Testis (tissue), 3 donors: ENCODE results near the gene ZNF441. TPM values are rescaled to one million over a fixed set of nuclear protein-coding genes. Genes with fewer than 3 reads are reported as not detected.
"Not testable (repeated sequence)": the region's sequence is repeated elsewhere in the genome, so short reads cannot be mapped to it uniquely, and the experiment has no call there.

Source experiments
- DNase-seq: peaks from one replicate; pipeline ENCODE4 v3.0.0-alpha.2; 2019
- H3K27ac ChIP-seq, 2 donors: fragments of 200-600 bp; sonication (generic); one replicate each; pipeline ENCODE4 v1.5.1; 2019
- H3K27me3 ChIP-seq: fragments of 200-600 bp; sonication (generic); one replicate; pipeline ENCODE4 v1.5.1; 2019
- H3K36me3 ChIP-seq: fragments of 200-600 bp; sonication (generic); one replicate; pipeline ENCODE4 v1.5.1; 2017; ENCODE audit warnings: low read depth; ENCODE audit errors: missing control alignments
- H3K4me1 ChIP-seq: fragments of 200-600 bp; sonication (generic); one replicate; pipeline ENCODE4 v1.5.1; 2019
- H3K4me3 ChIP-seq, 2 donors: fragments of 200-600 bp; sonication (generic); one replicate each; pipeline ENCODE4 v1.5.1; 2017 to 2019
- H3K9me3 ChIP-seq: fragments of 200-600 bp; sonication (generic); one replicate; pipeline ENCODE4 v1.5.1; 2017
- CTCF ChIP-seq, 3 experiments: fragments of 450-650 bp in 2 of 3; fragments of 200-600 bp in 1 of 3; sonication (generic) in 1 of 3; IDR thresholded peaks; one replicate each; pipeline ENCODE4 v1.5.1; 2016 to 2019; ENCODE audit warnings: antibody characterized with exemption in 3 of 3, mild to moderate bottlenecking in 2 of 3, moderate library complexity in 1 of 3
- POLR2A ChIP-seq: fragments of 450-650 bp; IDR thresholded peaks from one replicate; pipeline ENCODE4 v1.6.1; 2017; ENCODE audit warnings: antibody characterized with exemption, mild to moderate bottlenecking, moderate library complexity
- WGBS, 2 donors: methylation state at CpG; one replicate each; pipeline ENCODE4 v1.1.5; 2018; 5-methylcytosine and 5-hydroxymethylcytosine counted together
- intact Hi-C: fragments of 100-400 bp; cut with DNase I; formaldehyde crosslinking; loops from one replicate; pipeline ENCODE4 v1.15.1; 2023; ENCODE audit warnings: low total_unique reads
- polyA plus RNA-seq: library from polyadenylated mRNA; stranded (reverse); fragments of 350-450 nt; fragmentation: Illumina TruSeq; extraction: RNeasy Lipid Tissue Mini Kit (QIAGEN cat#74804); gene quantifications from one replicate; pipeline ENCODE4 v1.2.3, GENCODE V29; 2014; ENCODE audit warnings: low read depth, low replicate concordance; ENCODE audit not compliant: insufficient read depth
- total RNA-seq, 2 donors: library from RNA; depleted of rRNA; stranded (reverse); fragments of >200 nt; gene quantifications; one replicate each; pipeline ENCODE4 v1.2.3, GENCODE V29; 2016

Gene ZNF441
- total and polyA plus RNA-seq, 3 donors from 2014 or later: 2.4 to 13.8 (median 11.6) TPM

- DNase-seq: no peak
- WGBS, 2 donors: 95 to 98% methylated on average over 4 of the region's 4 CpGs
- no peaks in the 10 kb centered on the region for H3K36me3 ChIP-seq
- no peaks in the 10 kb centered on the region for H3K9me3 ChIP-seq
- H3K4me3 ChIP-seq: no peak overlapping the region
- TF ChIP-seq POLR2A: no peak
- TF ChIP-seq CTCF (IDR thresholded peaks at IDR 0.05): no peak
- no peak overlapping the region for H3K27ac ChIP-seq
- H3K27me3 ChIP-seq: no peaks in the 10 kb centered on the region
- H3K4me1 ChIP-seq: peaks cover 12% of the 10 kb centered on the region
- intact Hi-C loops: no loop called here
These were observed 3.2 kb downstream of the ZNF441 start for GRCh38 chr19:11769995-11770394.

- H3K4me3 ChIP-seq, H3K9me3 ChIP-seq, intact Hi-C loops, H3K36me3 ChIP-seq, H3K4me1 ChIP-seq, H3K27ac ChIP-seq, H3K27me3 ChIP-seq: not testable (repeated sequence)
- TF ChIP-seq CTCF (IDR thresholded peaks at IDR 0.05): peak in 1 of 3 experiments; percentile 19
- DNase-seq: peak; percentile 28
- 82 to 84% methylated on average over 11 of the region's 11 CpGs for WGBS, 2 donors
These were observed 4.7 kb downstream of the ZNF441 start for GRCh38 chr19:11771520-11771919.

GRCh38 chr19:11776669-11777068 lies 9.9 kb downstream of the ZNF441 start:
- WGBS, 2 donors: 95 to 98% methylated on average over 11 of the region's 11 CpGs
- not testable (repeated sequence) for H3K27me3 ChIP-seq, H3K4me3 ChIP-seq, H3K9me3 ChIP-seq, H3K4me1 ChIP-seq, H3K36me3 ChIP-seq, DNase-seq, H3K27ac ChIP-seq
- intact Hi-C loops: loop anchor here (5.0 kb wide), 1 partner anchor 691 kb away; no protein-coding TSS in a partner anchor

- Histone ChIP-seq H3K27me3 (no peaks in the 10 kb centered on the region), H3K9me3 (no peaks in the 10 kb centered on the region), H3K27ac (no peak overlapping the region), H3K4me3 (no peak overlapping the region), H3K36me3 (no peaks in the 10 kb centered on the region), H3K4me1 (no peaks in the 10 kb centered on the region)
- TF ChIP-seq CTCF (IDR thresholded peaks at IDR 0.05): no peak
- no peak for TF ChIP-seq POLR2A
- DNase-seq: no peak
- intact Hi-C loops: no loop called here
- WGBS, 2 donors: 94 to 95% methylated on average over 7 of the region's 7 CpGs
These were observed 13.7 kb downstream of the ZNF441 start for GRCh38 chr19:11780431-11781020.

GRCh38 chr19:11781295-11782057 lies 14.7 kb downstream of the ZNF441 start:
- no peaks in the 10 kb centered on the region for H3K27me3 ChIP-seq
- no peak for DNase-seq
- H3K36me3 ChIP-seq: no peaks in the 10 kb centered on the region
- H3K27ac ChIP-seq: no peak overlapping the region
- TF ChIP-seq POLR2A: no peak
- no peak for TF ChIP-seq CTCF (IDR thresholded peaks at IDR 0.05)
- H3K9me3 ChIP-seq: no peaks in the 10 kb centered on the region
- WGBS, 2 donors: 91 to 99% methylated on average over 5 of the region's 5 CpGs
- no peak overlapping the region for H3K4me3 ChIP-seq
- no peaks in the 10 kb centered on the region for H3K4me1 ChIP-seq
- intact Hi-C loops: no loop called here
